HepG2 (cell line): ENCODE data around the gene LIME1. TPM values are rescaled to one million over a fixed set of nuclear protein-coding genes. Genes with fewer than 3 reads are reported as not detected.
A peak's percentile ranks its signal among the peaks of the same experiment; 100 is the strongest.

Experiments used
- ARNT2 ChIP-seq: sonication (generic); formaldehyde crosslinking; IDR thresholded peaks from 2 replicates; pipeline ENCODE4 v1.8.0; 2022; ENCODE audit warnings: mild to moderate bottlenecking, low read depth, missing genetic modification reagents, moderate library complexity
- BHLHE40 ChIP-seq: IDR thresholded peaks from 2 replicates; pipeline ENCODE4 v1.6.1; 2011; ENCODE audit warnings: low read length, improper control_type of control experiment
- ESRRA ChIP-seq: sonication (generic); formaldehyde crosslinking; IDR thresholded peaks from 2 replicates; pipeline ENCODE4 v1.5.1; 2020; ENCODE audit warnings: mild to moderate bottlenecking, low read depth, missing genetic modification reagents
- FUBP1 ChIP-seq: sonication (generic); formaldehyde crosslinking; IDR thresholded peaks from 2 replicates; pipeline ENCODE4 v1.5.1; 2020; ENCODE audit warnings: missing genetic modification reagents, mild to moderate bottlenecking, borderline replicate concordance
- MYPOP ChIP-seq: sonication (generic); formaldehyde crosslinking; IDR thresholded peaks from 2 replicates; pipeline ENCODE4 v1.8.1; 2023; ENCODE audit warnings: mild to moderate bottlenecking, moderate library complexity, missing genetic modification reagents
- SAFB2 ChIP-seq: sonication (generic); formaldehyde crosslinking; IDR thresholded peaks from 2 replicates; pipeline ENCODE4 v1.5.1; 2020; ENCODE audit warnings: missing genetic modification reagents, low read depth, mild to moderate bottlenecking, borderline replicate concordance
- SNAPC4 ChIP-seq: sonication (generic); formaldehyde crosslinking; IDR thresholded peaks from 2 replicates; pipeline ENCODE4 v1.4.0; 2020; ENCODE audit warnings: mild to moderate bottlenecking, missing genetic modification reagents
- SSRP1 ChIP-seq: IDR thresholded peaks from 2 replicates; pipeline ENCODE4 v1.6.1; 2016; ENCODE audit warnings: control low read depth
- ZNF142 ChIP-seq: sonication (generic); formaldehyde crosslinking; IDR thresholded peaks from 2 replicates; pipeline ENCODE4 v1.4.0; 2020; ENCODE audit warnings: missing genetic modification reagents
- ZNF44 ChIP-seq: sonication (generic); formaldehyde crosslinking; IDR thresholded peaks from 2 replicates; pipeline ENCODE4 v1.5.1; 2020; ENCODE audit warnings: mild to moderate bottlenecking, missing genetic modification reagents
- ZNF576 ChIP-seq: sonication (generic); formaldehyde crosslinking; IDR thresholded peaks from 2 replicates; pipeline ENCODE4 v1.4.0; 2020; ENCODE audit warnings: mild to moderate bottlenecking, missing genetic modification reagents
- ZNF616 ChIP-seq: sonication (generic); formaldehyde crosslinking; IDR thresholded peaks from 2 replicates; pipeline ENCODE4 v1.5.0; 2020; ENCODE audit warnings: low read depth, mild to moderate bottlenecking, missing genetic modification reagents
- ZSCAN21 ChIP-seq: sonication (generic); formaldehyde crosslinking; IDR thresholded peaks from 2 replicates; pipeline ENCODE4 v1.8.0; 2022; ENCODE audit warnings: mild to moderate bottlenecking, missing genetic modification reagents, moderate library complexity, borderline replicate concordance
- ZZZ3 ChIP-seq: sonication (generic); formaldehyde crosslinking; IDR thresholded peaks from 2 replicates; pipeline ENCODE4 v1.4.0; 2020; ENCODE audit warnings: missing genetic modification reagents, mild to moderate bottlenecking, borderline replicate concordance
- polyA plus RNA-seq, 8 experiments: library from polyadenylated mRNA; depleted of rRNA in 3 of 8; stranded (reverse) in 7 of 8; unstranded in 1 of 8; fragments of >200 nt; fragmentation: Illumina TruSeq in 4 of 8; extraction: Trizol in 4 of 8; gene quantifications; 2 replicates each; pipeline versions ENCODE4 v1.2.1 to v1.2.3, GENCODE V29; 2011 to 2016; ENCODE audit warnings: low read depth in 4 of 8, missing spikeins in 1 of 8, mixed read lengths in 1 of 8; ENCODE audit not compliant: insufficient read depth in 1 of 8
- total RNA-seq, 5 experiments: library from RNA; depleted of rRNA; stranded (reverse); fragments of >200 nt; fragmentation: Illumina TruSeq; extraction: Trizol; gene quantifications; 2 replicates each; pipeline ENCODE4 v1.2.3, GENCODE V29; 2016; ENCODE audit warnings: low read depth in 1 of 5

Gene LIME1
- total and polyA plus RNA-seq, 2 of the 13 experiments (the other 11 are each of a cell fraction or from before 2014, with no cell fraction given) = 13.0 to 61.5 TPM

GRCh38 chr20:63697357-63697867 is 39.1 kb upstream of the LIME1 start (continued):
- no peak for TF ChIP-seq SNAPC4
- TF ChIP-seq SAFB2 = peak; percentile 19; the same call in 1 of the 2 replicates
- TF ChIP-seq ESRRA (CRISPR knock-in tag) = no peak
- TF ChIP-seq ZNF44 (CRISPR knock-in tag) = 0 out of 2 replicates have a peak, but pooled peaks have one; percentile 45
- 0 out of 2 replicates have a peak, but pooled peaks have one; percentile 14 for TF ChIP-seq MYPOP (CRISPR knock-in tag)
- TF ChIP-seq ZNF616 (CRISPR knock-in tag) = 0 out of 2 replicates have a peak, but pooled peaks have one; percentile 51
- 0 out of 2 replicates have a peak, but pooled peaks have one; percentile 19 for TF ChIP-seq FUBP1 (CRISPR knock-in tag)
- TF ChIP-seq ZNF576 (CRISPR knock-in tag) = no peak
- TF ChIP-seq ZSCAN21 (CRISPR knock-in tag) = 0 out of 2 replicates have a peak, but pooled peaks have one; percentile 9
- 0 out of 2 replicates have a peak, but pooled peaks have one; percentile 59 for TF ChIP-seq ZZZ3 (CRISPR knock-in tag)
- no peak for TF ChIP-seq ARNT2 (CRISPR knock-in tag)
- peak; percentile 50; the same call in 1 of the 2 replicates for TF ChIP-seq BHLHE40
- peak; percentile 78; the same call in 1 of the 2 replicates for TF ChIP-seq SSRP1 (CRISPR knock-in tag)
- TF ChIP-seq ZNF142 (CRISPR knock-in tag) = 0 out of 2 replicates have a peak, but pooled peaks have one; percentile 17
